Lower leg skin (tissue), 3 donors: Measurements from ENCODE around the gene ENTPD6.

ENCODE experiments used
- CTCF ChIP-seq, 3 donors: fragments of 450-650 bp; IDR thresholded peaks; one replicate each; pipeline ENCODE4 v1.5.1; 2016; ENCODE audit warnings: antibody characterized with exemption in 3 of 3, mild to moderate bottlenecking in 3 of 3, moderate library complexity in 2 of 3
- POLR2A ChIP-seq, 2 donors: fragments of 450-650 bp; IDR thresholded peaks; one replicate each; pipeline ENCODE4 v1.6.1; 2016 to 2017; ENCODE audit warnings: antibody characterized with exemption in 2 of 2, mild to moderate bottlenecking in 1 of 2, moderate library complexity in 1 of 2

GRCh38 chr20:25233016-25233772 lies 37.7 kb downstream of the ENTPD6 start:
- TF ChIP-seq CTCF (IDR thresholded peaks at IDR 0.05) (no peak), POLR2A (IDR thresholded peaks at IDR 0.05) (no peak)
